Umbilical cord (tissue), 2 donors: Measurements from ENCODE around the gene ZMYND8. TPM values are rescaled to one million over a fixed set of nuclear protein-coding genes. Genes with fewer than 3 reads are reported as not detected.
"Not testable (repeated sequence)": the region's sequence is repeated elsewhere in the genome, so short reads cannot be mapped to it uniquely, and the experiment has no call there.

Experiments
- DNase-seq: peaks from one replicate; pipeline ENCODE4 v3.0.0-alpha.2; 2015; ENCODE audit warnings: low spot score
- total RNA-seq: library from RNA; depleted of rRNA; stranded (reverse); fragments of >200 nt; gene quantifications from one replicate; pipeline ENCODE4 v1.2.3, GENCODE V29; 2014; ENCODE audit warnings: low replicate concordance; ENCODE audit not compliant: insufficient read depth

The ZMYND8 gene
- 20.9 TPM for total RNA-seq

DNA sequence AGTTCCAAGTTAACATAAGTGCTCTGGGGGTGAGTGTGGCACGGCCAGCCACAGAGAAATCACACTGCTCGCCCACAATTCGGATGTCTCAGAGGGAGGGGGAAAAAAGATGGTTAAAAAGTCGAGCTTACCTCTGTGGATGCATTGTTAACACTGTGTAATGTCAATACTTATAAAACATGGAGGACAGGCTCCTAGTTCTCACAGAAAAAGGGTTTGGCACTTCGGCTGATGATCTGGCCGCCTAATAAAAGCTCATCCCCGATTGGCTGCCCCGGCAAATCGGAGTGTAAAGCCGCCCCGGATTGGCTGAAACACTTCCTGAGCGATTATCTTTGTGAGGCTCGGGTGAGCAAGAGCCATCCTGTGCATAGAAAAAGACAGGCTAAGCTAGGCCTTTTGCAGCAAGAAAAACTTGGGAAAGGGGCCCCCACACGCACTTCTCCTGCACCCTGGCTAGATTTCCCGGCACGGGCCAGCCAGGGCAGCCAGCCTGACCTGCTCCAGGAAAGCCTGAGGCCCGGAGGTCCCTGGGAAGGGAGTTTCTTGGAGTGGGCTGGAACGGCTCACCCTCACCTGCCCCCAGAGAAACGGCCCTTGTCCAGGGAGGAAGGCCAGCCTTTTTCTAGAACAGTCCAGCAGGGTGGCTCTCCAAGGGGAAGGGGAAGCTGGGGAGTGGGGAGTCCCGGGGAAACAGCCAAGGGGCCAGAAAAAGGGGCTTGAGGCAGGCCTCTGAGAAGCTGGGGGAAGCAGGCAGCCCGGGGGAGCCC, at the start of gene ZMYND8:
Gene ZMYND8 (minus strand): TSS at position 174 of the 770 bp plus-strand sequence. CDS start 29 bp downstream, at position 145.
- DNase-seq, result peak; percentile 98

DNA sequence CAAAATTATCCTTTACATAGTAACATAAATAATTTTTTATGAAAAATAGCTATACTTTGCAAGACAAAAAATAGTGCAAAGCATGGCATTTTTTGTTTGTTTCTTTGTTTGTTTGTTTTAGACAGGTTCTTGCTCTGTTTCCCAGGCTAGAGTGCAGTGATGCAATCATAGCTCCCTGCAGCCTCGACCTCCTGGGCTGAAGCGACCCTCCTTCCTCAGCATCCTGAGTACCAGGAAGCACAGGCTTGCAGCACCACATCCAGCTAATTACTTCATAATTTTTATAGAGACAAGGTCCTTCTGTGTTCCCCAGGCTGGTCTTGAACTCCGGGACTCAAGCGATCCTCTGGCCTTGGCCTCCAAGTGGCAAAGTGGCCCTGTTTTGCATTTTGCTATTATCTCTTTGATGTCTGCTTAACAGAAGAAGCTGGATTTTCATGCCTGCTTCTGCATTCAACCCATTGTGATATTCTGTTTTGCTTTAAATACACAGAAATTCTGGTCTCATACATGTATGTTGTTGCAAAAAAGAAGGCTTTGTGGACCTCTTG, 49.4 kb upstream of the ZMYND8 start:
- DNase-seq, result no peak

DNA sequence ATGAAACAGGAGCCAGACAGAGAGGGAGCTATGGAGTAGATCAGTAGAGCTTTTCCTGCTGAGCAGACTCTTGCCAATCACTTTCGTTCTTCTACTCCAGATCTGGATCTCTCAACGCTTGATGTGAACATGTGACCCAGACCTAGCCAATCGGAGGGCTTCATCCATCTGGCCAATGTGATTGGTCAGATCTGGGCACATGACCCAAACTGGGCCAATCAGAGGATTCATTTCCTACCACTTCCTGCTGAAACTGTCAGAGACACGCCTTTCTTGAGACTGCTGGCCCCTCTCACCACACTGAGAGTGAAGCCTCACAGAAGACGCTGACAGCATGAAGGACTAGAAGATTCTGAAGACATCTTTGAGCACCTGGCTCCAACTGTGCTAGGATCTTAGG, 44.2 kb upstream of the ZMYND8 start:
- DNase-seq, result no peak

DNA sequence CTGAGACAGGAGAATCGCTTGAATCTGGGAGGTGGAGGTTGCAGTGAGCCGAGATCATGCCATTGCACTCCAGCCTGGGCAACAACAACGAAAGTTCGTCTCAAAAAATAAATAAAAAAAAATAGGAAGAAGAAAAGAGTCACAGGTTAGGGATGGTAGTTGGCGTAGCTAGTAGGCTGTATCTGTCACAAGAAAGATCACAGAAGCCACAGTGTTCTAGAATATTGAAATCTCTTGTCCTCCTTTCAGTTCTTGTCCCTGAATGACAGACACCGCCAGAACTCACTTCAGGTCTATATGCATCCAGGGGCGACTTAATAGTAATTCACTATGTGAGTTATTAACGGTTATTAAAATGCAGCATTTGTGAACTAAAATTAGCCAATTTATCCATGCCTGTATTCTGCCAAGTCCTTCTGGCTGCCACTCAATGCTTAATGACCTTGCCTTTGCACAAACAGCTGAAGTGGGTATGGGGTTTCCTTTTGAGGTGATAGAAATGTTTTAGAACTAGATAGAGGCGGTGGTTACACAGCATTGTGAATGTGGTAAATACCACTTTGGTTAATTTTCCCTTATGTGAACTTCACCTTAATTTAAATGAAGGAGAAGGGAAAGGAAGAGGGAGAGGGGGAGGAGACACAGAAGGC, 41.3 kb upstream of the ZMYND8 start:
- no peak for DNase-seq

DNA sequence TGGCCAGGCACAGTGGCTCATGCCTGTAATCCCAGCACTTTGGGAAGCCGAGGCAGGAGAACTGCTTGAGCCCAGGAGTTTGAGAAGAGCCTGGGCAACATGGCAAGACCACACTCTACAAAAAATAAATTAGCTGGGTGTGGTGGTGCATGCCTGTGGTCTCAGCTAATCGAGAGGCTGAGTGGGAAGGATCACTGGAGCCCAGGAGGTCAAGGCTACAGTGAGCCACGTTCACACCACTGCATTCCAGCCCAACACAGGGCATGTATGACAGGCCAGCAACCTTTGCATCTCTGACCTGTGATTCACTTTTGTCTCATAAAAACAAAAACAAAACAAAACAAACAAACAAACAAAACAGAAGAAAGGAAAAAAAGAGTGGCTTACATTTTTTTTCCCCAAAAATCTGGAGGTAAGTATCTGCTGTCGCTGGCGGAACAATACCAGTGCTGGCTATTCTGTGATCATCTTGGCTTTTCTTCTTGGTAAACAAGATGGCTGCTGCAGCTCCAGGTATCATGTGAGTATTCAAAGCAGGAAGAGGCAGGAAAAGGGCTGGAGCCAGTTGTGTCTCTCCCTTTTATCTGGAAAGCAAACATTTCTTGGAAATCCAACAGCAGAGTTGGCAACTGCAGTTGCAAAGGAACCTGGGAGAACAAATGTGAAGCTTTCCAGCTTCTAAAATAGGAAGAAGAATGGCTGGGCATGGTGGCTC, 40.4 kb upstream of the ZMYND8 start:
- no peak for DNase-seq

DNA sequence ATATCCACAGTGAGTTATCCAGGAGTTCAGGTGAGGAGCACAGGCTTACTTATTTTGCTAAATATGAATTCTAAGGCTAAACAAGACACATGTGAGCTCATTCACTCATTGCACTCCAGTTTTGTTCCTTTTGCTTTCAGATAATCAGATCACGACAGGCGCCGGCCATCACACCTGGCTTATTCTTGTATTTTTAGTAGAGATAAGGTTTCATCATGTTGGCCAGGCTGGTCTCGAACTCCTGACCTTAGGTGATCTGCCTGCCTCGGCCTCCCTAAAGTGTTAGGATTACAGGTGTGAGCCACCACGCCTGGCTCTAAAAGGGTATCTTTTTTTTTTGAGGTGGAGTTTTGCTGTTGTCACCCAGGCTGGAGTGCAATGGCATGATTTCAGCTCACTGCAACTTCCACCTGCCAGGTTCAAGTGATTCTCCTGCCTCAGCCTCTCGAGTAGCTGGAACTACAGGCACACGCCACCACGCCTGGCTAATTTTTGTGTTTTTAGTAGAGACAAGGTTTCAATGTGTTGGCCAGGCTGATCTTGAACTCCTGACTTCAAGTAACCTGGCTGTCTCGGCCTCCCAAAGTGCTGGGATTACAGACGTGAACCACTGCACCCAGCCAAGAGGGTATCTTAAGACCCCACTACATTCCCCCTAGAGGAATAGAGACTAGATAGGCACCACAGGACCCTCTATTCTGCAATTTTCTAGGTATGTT, 37.5 kb upstream of the ZMYND8 start:
- not testable (repeated sequence) for DNase-seq

DNA sequence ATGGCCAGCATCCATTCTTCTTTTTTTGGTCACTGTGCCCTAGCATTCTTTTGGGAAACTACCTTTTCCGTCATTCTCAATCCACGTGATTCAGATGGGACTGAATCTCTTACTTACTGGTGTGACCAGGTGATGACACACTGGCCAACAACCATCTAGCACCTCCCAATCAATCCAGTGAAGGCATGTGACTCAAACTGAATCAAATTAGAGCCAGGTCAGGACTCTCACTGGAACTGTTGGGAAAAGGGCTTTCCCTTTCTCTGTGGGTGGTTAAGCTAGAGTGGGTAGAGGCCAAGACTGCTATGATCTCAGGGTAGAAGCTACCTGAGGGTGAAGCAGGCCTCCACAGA, 36.2 kb upstream of the ZMYND8 start:
- no peak for DNase-seq

DNA sequence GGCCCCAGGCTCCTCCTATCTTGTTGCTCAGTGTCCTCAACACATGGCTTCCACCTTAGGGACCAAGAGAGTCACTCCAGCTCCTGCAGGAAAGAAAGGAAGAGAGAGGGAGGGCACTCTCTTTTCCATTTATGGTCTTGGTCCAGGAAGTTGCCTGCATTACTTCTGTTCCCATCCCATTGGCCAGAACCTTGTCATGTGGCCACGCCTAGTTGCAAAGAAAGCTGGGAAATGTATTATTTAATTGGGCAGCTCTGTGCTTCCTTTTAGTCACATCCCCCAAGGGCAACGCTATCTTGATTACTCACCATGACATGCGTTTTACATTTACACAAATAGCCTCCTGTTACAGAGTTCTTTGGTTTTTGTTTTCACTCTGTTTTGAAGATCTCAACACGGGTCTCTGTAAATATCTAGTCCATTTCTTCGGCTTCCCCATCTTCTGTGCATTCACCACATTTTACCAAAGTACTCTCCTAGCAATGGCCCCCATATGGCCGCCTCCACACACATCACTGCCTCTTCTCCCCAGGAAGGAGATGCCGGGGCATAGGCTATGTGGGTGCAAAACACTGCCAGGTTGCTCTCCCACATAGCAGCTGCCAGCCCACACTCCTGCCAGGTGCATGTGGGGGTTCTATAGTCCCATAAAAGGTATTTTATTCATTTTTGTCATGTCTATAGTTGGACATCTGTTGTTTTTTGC, 35.7 kb upstream of the ZMYND8 start:
- DNase-seq, result no peak

DNA sequence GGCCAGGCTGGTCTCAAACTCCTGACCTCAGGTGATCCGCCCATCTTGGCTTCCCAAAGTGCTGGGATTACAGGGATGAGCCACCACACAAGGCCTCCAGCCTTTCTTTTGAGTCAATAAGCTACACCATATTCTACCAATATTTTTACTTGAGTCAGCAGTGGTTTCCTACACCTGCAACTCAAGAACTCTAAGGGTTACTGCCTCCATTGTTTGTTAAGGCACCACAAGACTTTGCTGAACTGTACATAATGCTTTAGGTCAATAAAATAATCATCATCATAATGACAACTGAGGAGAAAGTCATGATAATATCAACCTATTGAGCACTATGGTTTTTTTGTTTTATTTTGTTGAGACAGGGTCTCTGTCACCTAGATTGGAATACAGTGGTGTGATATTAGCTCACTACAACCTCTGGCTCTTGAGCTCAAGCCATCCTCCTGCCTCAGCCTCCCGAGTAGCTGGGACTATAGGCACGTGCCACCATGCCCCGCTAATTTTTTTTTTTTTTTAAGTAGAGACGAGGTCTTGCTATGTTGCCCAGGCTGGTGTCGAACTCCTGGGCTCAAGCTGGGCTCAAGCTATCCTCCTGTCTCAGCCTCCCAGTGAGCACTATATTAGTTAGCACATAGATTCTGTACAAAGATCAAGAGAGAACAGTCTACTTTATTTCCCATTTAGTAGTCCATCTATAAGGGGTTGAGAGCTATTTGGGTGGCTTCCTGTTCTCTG, 34.9 kb upstream of the ZMYND8 start:
- DNase-seq, result no peak

DNA sequence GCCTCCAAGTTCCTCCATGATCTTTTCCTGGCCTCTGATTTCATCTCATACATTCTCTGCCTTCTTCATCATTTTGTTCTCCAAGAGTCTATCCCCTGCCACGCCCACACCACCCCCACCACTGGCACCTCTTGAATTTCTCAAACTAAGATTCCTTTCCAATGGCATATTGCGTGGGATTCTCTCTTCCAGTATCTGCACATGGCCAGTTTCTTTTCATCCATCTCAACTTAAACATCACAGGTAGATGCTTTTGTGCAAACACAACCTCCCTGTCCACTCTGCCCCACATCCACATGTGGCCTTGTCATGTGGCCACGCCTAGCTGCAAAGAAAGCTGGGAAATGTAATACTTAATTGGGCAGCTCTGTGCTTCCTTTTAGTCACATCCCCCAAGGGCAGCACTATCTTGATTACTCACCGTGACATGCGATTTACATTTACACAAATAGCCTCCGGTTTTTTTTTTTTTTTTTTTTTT, 33.4 kb upstream of the ZMYND8 start:
- no peak for DNase-seq

DNA sequence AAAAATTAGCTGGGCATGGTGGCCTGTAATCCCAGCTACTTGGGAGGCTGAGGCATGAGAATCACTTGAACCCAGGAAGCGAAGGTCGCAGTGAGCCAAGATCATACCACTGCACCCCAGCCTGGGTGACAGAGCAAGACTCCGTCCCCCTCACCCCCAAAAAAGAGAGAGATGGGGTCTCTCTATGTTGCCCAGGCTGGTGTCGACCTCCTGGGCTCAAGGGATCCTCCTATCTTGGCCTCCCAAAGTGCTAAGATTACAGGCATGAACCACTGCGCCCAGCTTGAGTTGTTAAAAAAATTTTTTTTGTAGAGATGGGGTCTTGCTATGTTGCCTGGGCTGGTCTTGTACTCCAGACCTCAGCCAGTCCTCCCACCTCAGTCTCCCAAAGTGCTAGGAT, 29.5 kb upstream of the ZMYND8 start:
- not testable (repeated sequence) for DNase-seq

DNA sequence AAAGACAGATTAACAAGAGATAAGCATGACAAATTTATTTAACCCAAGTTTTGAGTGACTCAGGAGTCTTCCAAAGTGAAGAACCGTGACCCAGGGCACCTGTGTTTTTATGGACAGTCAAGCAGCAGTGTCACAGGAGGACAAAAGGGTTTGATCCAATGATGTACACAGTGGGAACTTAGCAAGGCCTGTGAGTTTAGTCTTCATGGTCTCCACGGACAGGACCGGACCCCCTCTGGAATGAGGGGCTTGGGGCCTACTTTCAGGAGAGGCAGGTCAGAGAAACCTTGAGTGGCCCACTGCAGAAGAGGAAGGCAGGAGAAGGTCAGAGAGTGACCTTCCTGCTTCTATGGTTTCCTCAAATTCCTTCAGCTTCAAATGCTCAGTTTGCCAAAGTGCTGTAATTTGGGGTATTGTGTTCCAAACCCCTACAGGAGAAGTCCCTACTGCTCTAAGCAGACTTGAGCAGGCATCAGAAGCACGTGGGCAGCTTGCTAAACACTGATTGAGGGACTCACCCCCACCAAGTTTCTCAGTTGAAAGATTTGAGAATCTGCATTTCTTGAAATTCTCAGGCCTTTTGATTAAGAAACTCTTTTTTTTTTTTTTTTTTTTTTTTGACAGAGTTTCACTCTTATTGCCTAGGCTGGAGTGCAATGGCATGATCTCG, 26.4 kb upstream of the ZMYND8 start:
- no peak for DNase-seq

DNA sequence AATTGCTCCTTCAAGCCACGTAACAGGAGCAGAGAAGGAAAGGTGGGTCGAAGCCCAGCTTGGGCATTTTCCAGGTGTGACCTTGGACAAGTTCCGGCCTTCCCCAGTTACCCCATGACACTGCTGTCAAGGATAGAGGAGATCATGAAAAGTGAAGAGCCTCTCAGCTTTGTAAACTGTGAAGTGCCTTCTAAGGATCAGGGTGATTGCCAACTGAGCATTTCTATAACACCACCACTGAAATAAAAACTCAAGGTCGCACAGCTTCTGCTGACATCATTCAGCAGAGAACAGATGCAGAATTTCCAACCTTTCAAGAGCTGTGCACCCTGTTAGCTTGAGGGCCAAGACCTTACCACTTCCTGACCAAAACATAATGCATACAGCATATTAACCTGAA, 24.0 kb upstream of the ZMYND8 start:
- DNase-seq, result no peak

DNA sequence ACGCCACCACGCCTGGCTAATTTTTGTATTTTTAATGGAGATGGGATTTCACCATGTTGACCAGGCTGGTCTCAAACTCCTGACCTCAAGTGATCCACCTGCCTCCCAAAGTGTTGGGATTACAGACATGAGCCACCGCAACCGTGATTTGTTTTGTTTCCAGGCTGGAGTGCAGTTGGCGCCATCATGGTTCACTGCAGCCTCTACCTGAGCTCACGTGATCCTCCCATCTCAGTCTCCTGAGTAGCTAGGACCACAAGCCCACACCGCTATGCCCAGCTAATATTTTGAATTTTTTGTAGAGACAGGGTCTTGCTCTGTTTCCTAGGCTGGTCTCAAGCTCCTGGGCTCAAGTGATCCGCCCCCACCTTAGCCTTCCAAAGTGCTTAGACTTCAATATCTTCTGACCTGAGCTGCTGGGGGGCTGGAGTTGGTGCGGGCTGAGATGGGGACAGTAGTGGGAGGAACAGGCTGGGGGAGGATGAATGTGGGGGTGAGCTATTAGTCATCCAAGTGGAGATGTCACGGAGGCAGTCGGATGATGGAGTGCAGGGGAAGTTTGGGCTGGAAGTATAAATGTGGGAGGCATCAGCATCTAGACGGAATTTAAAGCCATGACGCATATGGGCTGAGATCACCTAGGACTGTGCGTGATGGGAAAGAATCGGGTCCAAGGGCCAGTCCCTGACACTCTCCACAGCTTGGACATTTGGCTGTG, 23.1 kb upstream of the ZMYND8 start:
- no peak for DNase-seq

DNA sequence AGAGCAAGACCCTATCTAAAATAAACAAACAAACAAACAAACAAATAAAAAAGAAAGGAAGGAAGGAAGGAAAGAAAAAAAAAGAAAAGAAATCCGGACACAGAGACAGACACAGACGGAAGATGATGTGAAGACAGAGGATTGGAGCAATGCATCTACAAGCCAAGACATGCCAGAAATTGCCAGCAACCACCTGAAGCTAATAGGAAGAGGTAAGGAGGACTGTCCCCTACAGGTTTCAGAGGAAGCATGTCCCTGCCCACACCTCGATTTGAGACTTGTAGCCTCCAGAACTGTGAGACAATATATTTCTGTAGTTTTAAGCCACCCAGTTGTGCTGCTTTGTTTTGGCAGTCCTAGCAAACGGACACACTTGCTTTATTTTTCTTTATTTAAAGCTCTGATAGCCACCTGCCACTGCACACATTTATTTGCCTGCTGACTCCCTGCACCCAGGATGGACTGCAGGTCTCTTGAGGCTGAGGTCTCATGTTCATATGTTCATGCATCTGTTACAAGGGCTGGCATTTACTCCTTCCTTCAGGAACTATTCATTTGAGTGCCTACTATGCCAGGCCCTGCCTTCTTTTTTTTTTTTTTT, 20.7 kb upstream of the ZMYND8 start:
- DNase-seq, result peak; percentile 30

DNA sequence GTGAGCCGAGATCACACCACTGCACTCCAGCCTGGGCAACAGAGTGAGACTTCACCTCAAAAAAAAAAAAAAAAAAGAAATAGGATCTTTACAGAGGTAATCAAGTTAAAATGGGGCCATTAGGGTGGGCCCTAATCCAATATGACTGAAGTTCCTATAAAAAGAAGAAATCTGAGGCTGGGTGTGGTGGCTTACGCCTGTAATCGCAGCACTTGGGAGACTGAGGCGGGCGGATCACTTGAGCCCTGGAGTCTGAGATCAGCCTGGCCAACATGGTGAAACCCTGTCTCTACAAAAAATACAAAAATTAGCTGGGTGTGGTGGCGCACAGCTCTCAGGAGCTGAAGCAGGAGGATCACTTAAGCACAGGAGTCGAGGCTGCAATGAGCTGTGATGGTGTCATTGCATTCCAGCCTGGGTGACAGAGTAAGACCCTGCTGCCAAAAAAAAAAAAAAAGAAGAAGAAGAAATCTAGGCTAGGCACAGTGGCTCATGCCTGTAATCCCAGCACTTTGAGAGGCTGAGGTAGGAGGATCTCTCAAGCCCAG, 19.7 kb upstream of the ZMYND8 start:
- not testable (repeated sequence) for DNase-seq

DNA sequence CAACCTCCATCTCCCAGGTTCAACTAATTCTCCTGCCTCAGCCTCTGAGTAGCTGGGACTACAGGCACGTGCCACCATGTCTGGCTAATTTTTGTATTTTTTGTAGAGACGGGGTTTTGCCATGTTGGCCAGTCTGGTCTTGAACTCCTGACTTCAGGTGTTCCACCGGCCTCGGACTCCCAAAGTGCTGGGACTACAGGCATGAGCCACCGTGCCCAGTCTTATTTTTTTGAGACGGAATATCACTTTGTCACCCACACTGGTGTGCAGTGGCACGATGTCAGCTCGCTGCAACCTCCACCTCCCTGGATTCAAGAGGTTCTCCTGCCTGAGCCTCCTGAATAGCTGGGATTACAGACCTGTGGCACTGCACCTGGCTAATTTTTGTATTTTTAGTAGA, 17.6 kb upstream of the ZMYND8 start:
- DNase-seq, result not testable (repeated sequence)

DNA sequence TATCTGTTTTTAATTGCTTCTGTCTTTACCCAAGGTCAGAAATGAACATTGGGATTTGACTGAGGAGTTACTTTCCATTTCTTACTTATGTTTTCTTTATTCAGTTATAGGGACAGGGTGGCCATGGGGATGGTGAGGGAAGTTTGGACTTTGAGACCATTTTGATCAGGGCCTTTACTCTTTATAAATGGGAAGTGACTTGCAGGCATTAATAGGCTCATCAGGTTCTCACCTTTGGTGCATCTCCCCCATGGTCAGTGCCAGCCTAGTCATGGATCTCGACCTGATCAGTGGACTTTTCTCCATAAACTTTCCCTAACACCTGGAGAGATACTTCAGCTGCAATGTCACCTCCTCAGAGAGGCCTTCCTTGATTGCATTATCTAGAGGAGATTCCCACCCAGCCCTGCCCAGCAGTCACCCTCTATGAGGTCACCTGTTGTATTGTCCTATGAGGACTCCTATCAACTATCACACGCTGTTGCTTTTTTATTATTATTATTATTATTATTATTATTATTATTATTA, 16.8 kb upstream of the ZMYND8 start:
- DNase-seq, result no peak
